Thyroid gland (tissue), 4 donors: ENCODE measurements around the gene SIN3B.

Experiments
- CTCF ChIP-seq, 6 experiments: fragments of 200-600 bp in 3 of 6; fragments of 450-650 bp in 3 of 6; sonication (generic) in 3 of 6; IDR thresholded peaks; one replicate each; pipeline ENCODE4 v1.5.1; 2016 to 2019; ENCODE audit warnings: antibody characterized with exemption in 6 of 6, mild to moderate bottlenecking in 2 of 6, inconsistent platforms in 1 of 6, moderate library complexity in 1 of 6
- POLR2A ChIP-seq, 2 donors: fragments of 450-650 bp; IDR thresholded peaks; one replicate each; pipeline ENCODE4 v1.6.1; 2017; ENCODE audit warnings: antibody characterized with exemption in 2 of 2, mild to moderate bottlenecking in 2 of 2, moderate library complexity in 1 of 2

- TF ChIP-seq POLR2A (IDR thresholded peaks at IDR 0.05) = no peak
- TF ChIP-seq CTCF (IDR thresholded peaks at IDR 0.05) = no peak
Measured at GRCh38 chr19:16922592-16922934, 93.4 kb downstream of the SIN3B start.
